Coronary artery (tissue), 2 donors: ENCODE data around the gene RSAD1.

Experiments
- DNase-seq: peaks from one replicate; pipeline ENCODE4 v3.0.0-alpha.2; 2017; ENCODE audit warnings: low spot score
- H3K27ac ChIP-seq, 2 donors: fragments of 200-600 bp; sonication (generic); one replicate each; pipeline ENCODE4 v1.5.1; 2016 to 2019
- H3K4me3 ChIP-seq: fragments of 200-600 bp; sonication (generic); 2 replicates; pipeline ENCODE4 v1.5.1; 2016; ENCODE audit warnings: mild to moderate bottlenecking, moderate library complexity
- TF ChIP-seq, protein P1 (sequence below): fragments of 200-600 bp; sonication (generic); IDR thresholded peaks from one replicate; pipeline ENCODE4 v1.5.1; 2019; ENCODE audit warnings: antibody characterized with exemption

Gene RSAD1

DNA sequence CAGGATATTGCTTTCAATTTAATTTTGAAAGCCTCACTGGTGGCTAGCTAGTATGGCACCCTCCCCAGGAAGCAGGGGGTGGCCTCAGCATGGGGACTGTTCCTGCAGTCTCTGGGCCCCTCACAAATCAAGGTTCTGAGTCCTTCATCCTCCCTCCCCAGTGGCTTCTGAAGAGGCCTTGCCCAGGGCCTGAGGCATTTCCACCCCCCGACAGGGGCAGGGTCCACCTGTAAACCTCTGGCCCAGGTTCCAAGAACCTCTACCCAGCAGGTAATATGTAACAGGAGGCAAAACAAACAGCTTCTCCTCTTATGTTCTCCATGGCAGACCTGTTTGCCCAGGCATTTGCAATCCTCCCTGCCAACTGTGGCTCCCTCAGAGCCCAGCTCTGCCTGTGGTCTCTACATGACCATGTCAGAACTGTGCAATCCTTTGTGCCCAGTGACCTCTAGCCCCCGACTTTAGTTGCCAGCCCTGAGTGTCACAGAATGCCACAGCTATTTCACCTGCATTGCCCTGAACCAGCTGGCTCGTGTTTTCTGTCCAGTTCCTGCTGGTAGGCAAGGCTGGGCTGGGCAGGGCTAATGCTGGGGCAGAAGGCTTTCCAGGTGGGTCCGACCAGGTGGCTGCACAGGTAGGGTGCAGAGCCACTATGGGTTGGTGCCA lies 38.4 kb upstream of the RSAD1 start:
- DNase-seq: no peak
- H3K27ac ChIP-seq: no peak overlapping the region
- TF ChIP-seq, protein P1, sequence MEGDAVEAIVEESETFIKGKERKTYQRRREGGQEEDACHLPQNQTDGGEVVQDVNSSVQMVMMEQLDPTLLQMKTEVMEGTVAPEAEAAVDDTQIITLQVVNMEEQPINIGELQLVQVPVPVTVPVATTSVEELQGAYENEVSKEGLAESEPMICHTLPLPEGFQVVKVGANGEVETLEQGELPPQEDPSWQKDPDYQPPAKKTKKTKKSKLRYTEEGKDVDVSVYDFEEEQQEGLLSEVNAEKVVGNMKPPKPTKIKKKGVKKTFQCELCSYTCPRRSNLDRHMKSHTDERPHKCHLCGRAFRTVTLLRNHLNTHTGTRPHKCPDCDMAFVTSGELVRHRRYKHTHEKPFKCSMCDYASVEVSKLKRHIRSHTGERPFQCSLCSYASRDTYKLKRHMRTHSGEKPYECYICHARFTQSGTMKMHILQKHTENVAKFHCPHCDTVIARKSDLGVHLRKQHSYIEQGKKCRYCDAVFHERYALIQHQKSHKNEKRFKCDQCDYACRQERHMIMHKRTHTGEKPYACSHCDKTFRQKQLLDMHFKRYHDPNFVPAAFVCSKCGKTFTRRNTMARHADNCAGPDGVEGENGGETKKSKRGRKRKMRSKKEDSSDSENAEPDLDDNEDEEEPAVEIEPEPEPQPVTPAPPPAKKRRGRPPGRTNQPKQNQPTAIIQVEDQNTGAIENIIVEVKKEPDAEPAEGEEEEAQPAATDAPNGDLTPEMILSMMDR: no peak
- H3K4me3 ChIP-seq: no peak overlapping the region

DNA sequence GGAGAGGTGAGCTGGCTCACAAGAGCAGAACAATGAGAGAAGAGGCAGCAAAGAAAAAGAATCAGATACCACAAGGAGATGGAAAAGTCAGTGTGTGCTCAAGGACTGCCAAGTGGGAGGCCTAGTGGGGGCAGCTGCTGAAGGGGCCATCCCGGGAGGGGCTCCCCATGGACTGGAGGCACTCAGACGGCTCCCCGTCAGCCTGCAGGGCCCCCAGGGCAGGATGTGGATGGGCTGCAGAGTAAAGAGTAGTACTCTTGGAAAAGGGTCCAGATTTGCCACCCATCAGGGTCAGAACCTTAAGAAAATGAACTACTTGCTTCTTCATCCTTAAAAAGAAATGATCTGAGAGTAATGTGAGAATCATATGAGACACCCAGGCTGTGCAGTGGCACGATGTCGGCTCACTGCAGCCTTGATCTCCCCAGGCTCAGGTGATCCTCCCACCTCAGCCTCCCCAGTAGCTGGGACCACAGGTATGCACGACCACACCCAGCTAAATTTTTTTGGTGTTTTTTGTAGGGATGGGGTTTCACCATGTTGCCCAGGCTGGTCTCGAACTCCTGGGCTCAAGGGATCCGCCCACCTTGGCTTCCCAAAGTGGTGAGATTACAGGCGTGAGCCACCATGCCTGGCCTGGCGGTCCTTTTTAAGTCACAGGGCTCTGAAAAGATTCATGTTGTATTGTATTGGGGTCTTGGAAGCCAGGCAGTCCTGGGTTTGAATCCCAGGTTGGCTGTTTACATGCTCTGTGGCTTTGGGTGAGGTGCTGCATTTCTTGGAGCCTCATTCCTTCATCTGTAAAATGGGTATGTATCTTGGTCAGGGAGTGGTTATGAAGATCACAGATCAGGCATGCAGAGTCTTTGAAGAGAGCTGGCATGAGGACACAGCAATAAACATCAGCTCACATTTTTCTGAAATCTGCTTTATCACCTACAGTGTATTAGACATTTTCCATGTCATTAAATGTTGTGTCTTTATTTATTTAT lies 37.5 kb upstream of the RSAD1 start:
- Histone ChIP-seq H3K27ac (no peak overlapping the region), H3K4me3 (no peak overlapping the region)
- no peak for DNase-seq
- TF ChIP-seq, protein P1: no peak

DNA sequence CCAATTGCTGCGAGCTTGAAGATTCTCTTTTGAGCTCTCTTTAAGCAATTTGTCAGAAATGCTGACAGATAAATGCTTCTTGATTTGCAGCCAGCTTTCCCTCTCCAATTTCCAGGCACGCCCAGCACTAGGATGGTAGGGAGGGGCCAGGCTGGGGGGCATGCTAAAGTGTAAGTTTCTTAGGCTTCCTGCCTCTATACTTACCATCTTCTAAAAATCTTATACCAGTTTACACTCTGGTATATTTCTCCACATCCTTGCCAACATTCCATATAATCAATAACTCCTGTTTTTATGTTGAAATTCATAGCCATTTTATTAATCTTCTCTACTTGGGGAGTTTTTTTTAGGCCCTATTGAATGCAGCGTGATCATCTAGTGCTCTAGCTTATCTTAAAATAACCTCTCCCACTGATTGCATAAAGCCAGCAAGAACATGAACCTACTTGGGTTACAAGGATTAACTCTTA lies 35.1 kb upstream of the RSAD1 start:
- DNase-seq: no peak
- no peak overlapping the region for H3K27ac ChIP-seq
- no peak overlapping the region for H3K4me3 ChIP-seq
- TF ChIP-seq, protein P1: no peak

DNA sequence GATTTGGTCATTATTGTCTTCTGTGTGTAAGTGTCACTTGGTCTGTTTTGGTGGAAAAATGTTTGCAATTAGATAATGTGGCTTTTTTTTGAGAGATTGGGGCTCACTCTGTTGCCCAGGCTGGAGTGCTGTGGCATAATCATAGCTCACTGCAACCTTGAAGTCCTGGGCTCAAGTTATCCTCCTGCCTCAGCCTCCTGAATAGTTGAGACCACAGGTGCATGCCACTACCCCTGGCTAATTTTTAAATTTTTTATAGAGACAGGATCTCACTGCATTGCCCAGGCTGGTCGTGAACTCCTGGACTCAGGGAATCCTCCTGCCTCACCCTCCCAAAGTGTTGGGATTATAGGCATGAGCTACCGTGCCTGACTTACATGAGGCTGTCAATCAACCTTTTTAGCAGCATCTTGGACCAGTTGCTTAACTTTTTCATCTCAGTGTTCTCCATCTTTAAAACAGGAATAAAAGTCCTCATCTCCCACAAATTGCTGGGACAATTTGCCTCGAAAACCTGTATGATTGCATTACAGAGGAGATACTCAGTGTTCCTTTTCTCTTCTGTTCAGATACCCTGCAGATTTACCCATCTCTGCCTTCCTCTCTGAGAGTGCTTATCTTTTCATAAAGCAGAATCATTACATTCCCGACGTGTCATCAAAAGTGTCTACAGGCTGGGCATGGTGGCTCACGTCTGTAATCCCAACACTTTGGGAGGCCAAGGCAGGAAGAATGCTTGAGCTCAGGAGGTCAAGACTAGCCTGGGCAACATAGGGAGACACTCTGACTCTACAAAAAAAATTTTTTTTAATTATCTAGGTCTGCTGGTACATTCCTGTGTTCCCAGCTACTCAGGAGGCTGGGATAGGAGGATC lies 33.6 kb upstream of the RSAD1 start:
- DNase-seq: no peak
- Histone ChIP-seq H3K27ac (no peak overlapping the region), H3K4me3 (no peak overlapping the region)
- TF ChIP-seq, protein P1: no peak

DNA sequence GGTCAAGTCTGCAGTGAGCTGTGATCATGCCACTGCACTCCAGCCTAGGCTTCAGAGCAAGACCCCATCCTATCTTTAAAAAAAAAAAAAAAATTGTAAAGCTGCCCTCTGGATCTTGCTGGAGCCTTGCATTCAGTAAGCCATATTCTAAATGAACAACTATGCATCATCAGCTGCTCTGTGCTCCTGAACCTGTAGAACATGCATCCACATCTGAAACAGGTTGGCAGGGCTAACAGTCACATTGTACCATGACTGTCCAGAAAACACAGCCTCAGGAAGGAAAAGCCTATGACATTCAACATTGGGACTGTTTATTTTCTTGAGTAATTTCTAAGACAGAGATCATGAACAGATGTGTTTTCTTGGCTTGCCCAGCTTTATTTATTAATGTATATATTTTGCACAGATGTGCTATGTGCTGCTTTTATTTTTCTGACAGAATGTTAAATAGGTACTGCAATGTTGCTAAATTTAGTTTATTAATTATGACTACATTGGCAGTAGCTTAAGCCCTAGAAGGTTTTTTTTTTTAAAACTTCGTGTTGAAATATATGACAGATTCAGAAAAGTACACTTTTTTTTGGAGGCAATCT lies 32.8 kb upstream of the RSAD1 start:
- Histone ChIP-seq H3K27ac (no peak overlapping the region), H3K4me3 (no peak overlapping the region)
- TF ChIP-seq, protein P1: no peak
- no peak for DNase-seq

DNA sequence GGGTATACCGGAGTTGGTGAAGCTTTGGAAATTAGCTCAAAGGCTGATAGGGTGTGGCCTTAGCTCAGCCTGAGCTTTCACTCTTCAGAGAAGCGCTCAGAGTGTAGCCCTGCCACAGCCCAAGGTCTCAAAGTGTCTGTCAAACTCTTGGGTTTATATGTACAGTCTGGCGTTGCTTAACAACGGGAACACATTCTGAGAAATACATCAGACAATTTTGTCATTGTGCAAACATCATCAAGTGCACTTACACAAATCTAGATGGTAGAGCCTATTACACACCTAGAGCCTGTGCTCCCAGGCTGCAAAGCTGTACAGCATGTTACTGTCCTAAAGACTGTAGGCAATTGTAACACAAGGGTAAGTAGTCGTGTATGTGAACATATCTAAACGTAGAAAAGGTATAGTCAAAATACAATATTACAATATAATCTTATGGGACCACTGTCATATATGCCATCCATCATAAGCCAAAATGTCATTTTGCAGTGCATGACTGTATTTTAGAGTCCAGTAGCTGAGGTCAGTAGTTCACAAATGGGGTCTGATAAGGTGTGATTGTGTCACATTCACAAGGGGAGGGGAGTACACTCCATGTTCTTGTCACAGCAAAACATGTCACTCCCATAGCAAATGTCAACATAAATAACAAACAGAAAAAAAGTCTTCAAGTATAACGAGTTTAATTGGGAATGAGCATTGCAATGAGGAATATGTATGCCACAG lies 30.6 kb upstream of the RSAD1 start:
- Histone ChIP-seq H3K27ac (no peak overlapping the region), H3K4me3 (no peak overlapping the region)
- DNase-seq: no peak
- TF ChIP-seq, protein P1: no peak
